Naive B cell (primary cell): ENCODE data around the gene TLE6. TPM values are rescaled to one million over a fixed set of nuclear protein-coding genes. Genes with fewer than 3 reads are reported as not detected.
"Not testable (repeated sequence)": the region's sequence is repeated elsewhere in the genome, so short reads cannot be mapped to it uniquely, and the experiment has no call there.

Source experiments
- ATAC-seq, 2 donors: fragments of 150-1000 bp; cut with Tn5 transposase; 2 replicates each; pipeline ENCODE4 v1.10.0; 2021; ENCODE audit warnings: low read depth in 2 of 2, mild to moderate bottlenecking in 2 of 2, moderate library complexity in 2 of 2
- DNase-seq: peaks from one replicate; pipeline ENCODE4 v3.0.0; 2022
- H3K27ac Mint-ChIP-seq, 6 donors: one replicate each; pipeline ENCODE4 v1.8.0; 2020 to 2022; ENCODE audit warnings: mild to moderate bottlenecking in 6 of 6, mixed read lengths in 6 of 6, moderate library complexity in 5 of 6, inconsistent platforms in 2 of 6
- H3K27me3 Mint-ChIP-seq, 3 donors: one replicate each; pipeline ENCODE4 v1.8.0; 2021 to 2022; ENCODE audit warnings: mixed read lengths in 3 of 3, mild to moderate bottlenecking in 1 of 3
- H3K36me3 Mint-ChIP-seq, 2 donors: one replicate each; pipeline ENCODE4 v1.8.0; 2020 to 2022; ENCODE audit warnings: mixed read lengths in 2 of 2, inconsistent platforms in 1 of 2, mild to moderate bottlenecking in 1 of 2
- H3K4me1 Mint-ChIP-seq, 3 donors: one replicate each; pipeline ENCODE4 v1.8.0; 2020 to 2022; ENCODE audit warnings: mixed read lengths in 3 of 3, inconsistent platforms in 1 of 3, mild to moderate bottlenecking in 1 of 3, moderate library complexity in 1 of 3
- H3K4me3 Mint-ChIP-seq, 8 donors: one replicate each; pipeline ENCODE4 v1.8.0; 2020 to 2022; ENCODE audit warnings: mild to moderate bottlenecking in 8 of 8, mixed read lengths in 8 of 8, moderate library complexity in 8 of 8, inconsistent platforms in 2 of 8
- H3K9me3 Mint-ChIP-seq, 7 donors: one replicate each; pipeline ENCODE4 v1.8.0; 2020 to 2022; ENCODE audit warnings: mixed read lengths in 7 of 7, mild to moderate bottlenecking in 5 of 7, inconsistent platforms in 2 of 7, moderate library complexity in 1 of 7
- polyA plus RNA-seq, 6 donors: library from polyadenylated mRNA; unstranded; fragments of 300-500 nt; fragmentation: Illumina TruSeq; gene quantifications; one replicate each; pipeline ENCODE4 v1.2.3, GENCODE V29; 2021; ENCODE audit warnings: low read depth in 6 of 6

TLE6 gene
- polyA plus RNA-seq, 6 donors from 2014 or later, result 0.43 to 10.7 (median 1.8) TPM

DNA sequence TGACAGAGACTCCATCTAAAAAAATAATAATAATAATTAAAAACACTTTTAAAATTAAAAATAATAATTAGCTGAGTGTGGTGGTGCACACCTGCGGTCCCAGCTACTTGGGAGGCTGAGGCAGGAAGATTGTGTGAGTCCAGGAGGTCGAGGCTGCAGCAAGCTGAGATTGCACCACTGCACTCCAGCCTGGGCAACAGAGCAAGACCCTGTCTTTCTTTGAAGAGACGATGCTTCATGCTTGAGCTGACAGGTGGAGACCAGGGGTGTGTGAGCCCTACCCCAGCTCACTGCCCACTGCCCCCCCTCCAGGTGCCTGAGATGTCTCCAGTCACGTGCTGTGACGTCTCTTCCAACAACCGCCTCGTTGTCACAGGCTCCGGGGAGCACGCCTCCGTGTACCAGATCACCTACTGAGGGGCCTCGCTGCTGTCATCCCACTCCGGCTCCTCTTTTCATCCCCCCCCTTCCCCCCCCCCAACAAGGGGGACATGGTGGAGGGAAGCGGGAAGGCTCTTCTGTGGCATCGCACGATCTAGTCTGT is 17.3 kb downstream of the TLE6 start:
- ATAC-seq (no peak), DNase-seq (no peak)
- Mint-ChIP-seq H3K4me1 (no peaks in the 10 kb centered on the region), H3K4me3 (no peak overlapping the region), H3K36me3 (no peaks in the 10 kb centered on the region), H3K27me3 (no peaks in the 10 kb centered on the region), H3K9me3 (peaks cover 0 to 9% (median 0%) of the 10 kb centered on the region in 7 donors), H3K27ac (no peak overlapping the region)

DNA sequence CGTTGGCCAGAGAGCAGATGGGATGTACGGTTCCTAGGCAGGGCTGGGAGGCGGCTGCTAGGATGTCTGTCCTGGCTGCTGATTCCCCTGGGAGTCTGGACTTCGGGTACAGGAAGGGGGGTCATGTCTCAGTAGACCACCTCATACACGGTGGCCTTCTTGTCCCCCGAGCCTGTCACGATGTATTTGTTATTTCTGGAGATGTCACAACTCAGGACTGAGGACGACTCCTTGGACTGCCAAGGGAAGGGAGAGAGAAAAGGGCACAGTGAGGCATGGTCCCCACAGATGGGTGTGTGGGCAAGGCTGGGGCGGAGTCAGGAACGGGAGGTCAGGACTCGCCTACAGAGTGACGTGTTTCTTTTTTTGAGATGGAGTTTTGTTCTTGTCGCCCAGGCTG is 20.4 kb downstream of the TLE6 start:
- H3K9me3 Mint-ChIP-seq, result peaks cover 0 to 9% (median 0%) of the 10 kb centered on the region in 7 donors
- no peaks in the 10 kb centered on the region for H3K27me3 Mint-ChIP-seq

DNA sequence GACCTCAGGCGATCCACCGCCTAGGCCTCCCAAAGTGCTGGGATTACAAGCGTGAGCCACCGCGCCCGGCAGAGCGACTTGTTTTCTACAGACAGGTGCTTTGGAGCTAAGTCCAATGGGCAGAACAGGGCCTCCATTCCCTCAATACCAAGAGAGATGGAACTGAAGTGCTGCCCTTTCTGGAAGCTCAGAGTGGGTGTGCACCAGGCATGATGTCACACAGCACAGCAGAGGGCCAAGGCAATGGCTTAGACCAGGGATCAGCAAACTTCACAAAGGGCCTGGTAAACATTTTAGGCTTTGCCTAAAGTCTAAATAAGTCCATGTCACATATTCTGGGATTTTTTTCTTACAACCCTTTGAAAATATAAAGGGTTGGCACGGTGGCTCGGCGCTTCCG is 21.3 kb downstream of the TLE6 start:
- Mint-ChIP-seq H3K27ac (no peak overlapping the region), H3K27me3 (no peaks in the 10 kb centered on the region), H3K4me1 (no peaks in the 10 kb centered on the region), H3K36me3 (no peaks in the 10 kb centered on the region), H3K4me3 (no peak overlapping the region), H3K9me3 (peaks cover 0 to 9% (median 0%) of the 10 kb centered on the region in 7 donors)
- no peak for ATAC-seq
- DNase-seq, result no peak

More for the DNA sequence above, 20.4 kb downstream of the TLE6 start:
- peak overlapping the region in 2 of 8 donors; percentile 12 to 18 for H3K4me3 Mint-ChIP-seq
- no peaks in the 10 kb centered on the region for H3K36me3 Mint-ChIP-seq
- no peak for DNase-seq
- no peak overlapping the region for H3K27ac Mint-ChIP-seq
- no peak for ATAC-seq
- H3K4me1 Mint-ChIP-seq, result no peaks in the 10 kb centered on the region

DNA sequence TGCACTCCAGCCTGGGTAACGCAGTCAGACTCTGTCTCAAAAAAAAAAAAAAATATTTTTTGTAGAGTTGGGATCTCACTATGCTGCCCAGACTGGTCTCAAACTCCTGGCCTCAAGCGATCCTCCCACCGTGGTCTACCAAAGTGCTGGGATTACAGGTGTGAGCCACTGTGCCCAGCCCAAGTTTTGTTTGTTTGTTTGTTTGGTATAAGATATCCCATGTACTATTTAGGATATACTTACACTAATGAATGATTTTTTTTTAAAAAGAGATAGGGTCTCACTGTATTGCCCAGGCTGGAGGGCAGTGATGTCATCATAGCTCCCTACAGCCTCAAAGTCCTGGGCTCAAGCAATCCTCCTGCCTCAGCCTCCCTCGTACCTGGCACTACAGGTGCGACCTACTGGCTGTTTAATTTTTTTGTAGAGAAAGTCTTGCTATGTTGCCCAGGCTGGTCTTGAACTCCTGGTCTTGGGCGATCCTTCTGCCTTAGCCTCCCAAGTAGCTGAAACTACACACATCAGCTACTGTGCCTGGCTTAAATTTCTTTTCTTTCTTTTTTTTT is 24.0 kb downstream of the TLE6 start:
- H3K4me1 Mint-ChIP-seq, result no peaks in the 10 kb centered on the region
- DNase-seq, result no peak
- no peak for ATAC-seq
- no peak overlapping the region for H3K27ac Mint-ChIP-seq
- peaks cover 0 to 10% (median 0%) of the 10 kb centered on the region in 7 donors for H3K9me3 Mint-ChIP-seq
- H3K4me3 Mint-ChIP-seq, result no peak overlapping the region
- no peaks in the 10 kb centered on the region for H3K36me3 Mint-ChIP-seq
- H3K27me3 Mint-ChIP-seq, result no peaks in the 10 kb centered on the region

DNA sequence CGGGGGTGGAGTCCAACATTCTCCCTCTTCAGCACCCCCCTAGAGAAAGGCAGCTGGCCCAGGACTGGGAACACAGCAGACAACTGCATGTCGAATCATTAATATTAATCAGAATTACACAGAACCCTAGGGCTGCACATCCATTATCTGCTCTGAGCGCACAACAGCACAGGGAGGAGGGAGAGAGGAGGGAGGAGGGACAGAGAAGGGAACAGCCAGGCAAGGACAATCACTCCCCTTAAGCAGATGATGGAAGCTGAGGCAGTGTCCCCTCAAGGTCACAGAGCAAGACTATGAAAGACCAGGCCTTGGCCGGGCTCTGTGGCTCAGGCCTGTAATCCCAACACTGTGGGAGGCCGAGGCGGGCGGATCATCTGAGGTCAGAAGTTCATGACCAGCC is 25.7 kb downstream of the TLE6 start:
- H3K27me3 Mint-ChIP-seq, result no peaks in the 10 kb centered on the region
- ATAC-seq, result no peak
- H3K27ac Mint-ChIP-seq, result peak overlapping the region in 1 of 6 donors; percentile 67
- H3K9me3 Mint-ChIP-seq, result peaks cover 0 to 10% (median 0%) of the 10 kb centered on the region in 7 donors
- H3K4me3 Mint-ChIP-seq, result no peak overlapping the region
- H3K36me3 Mint-ChIP-seq, result no peaks in the 10 kb centered on the region
- DNase-seq, result no peak
- H3K4me1 Mint-ChIP-seq, result no peaks in the 10 kb centered on the region

DNA sequence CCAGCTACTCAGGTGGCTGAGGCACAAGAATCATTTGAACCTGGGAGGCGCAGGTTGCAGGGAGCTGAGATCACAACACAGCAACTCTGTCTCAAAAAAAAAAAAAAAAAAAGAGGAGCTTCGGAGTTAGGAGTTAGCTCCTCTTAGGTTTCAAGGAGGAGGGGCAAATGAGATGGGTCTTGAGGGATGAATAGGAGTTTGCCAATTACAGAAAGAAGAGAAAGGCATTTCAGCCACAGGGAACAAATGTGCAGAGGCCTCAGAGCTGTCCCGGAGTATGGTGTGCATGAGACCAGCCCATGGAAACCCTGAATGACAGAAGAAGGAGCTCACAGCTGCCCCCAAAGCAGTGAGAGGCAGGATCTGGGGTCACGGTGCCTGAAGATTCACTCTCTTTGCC is 27.2 kb downstream of the TLE6 start:
- Mint-ChIP-seq H3K4me3 (no peak overlapping the region), H3K9me3 (peaks cover 0 to 3% (median 0%) of the 10 kb centered on the region in 7 donors), H3K36me3 (no peaks in the 10 kb centered on the region), H3K27ac (peak overlapping the region in 1 of 6 donors; percentile 59), H3K27me3 (no peaks in the 10 kb centered on the region), H3K4me1 (no peaks in the 10 kb centered on the region)
- no peak for DNase-seq
- no peak for ATAC-seq

DNA sequence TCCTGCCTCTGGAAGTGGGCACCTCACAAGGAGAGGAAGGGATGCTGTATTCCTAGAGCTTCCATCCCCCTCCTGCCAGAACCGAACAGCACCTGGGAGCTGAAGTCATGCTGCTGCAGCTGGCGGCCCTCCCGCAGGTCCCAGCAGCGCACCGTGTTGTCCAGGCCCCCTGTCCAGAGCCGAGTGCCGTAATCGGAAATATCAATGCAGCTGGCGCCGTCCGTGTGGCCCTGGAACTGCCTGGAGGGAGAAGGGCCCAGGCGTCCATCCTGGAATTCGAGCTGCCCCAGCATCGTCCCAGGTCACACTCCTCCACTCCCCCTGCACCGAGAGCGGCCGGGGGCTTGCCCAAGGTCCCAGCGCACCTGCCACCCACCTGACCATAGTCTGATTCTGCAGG is 28.0 kb downstream of the TLE6 start:
- H3K27me3 Mint-ChIP-seq, result no peaks in the 10 kb centered on the region
- no peaks in the 10 kb centered on the region for H3K4me1 Mint-ChIP-seq
- no peak overlapping the region for H3K27ac Mint-ChIP-seq
- no peak for ATAC-seq
- H3K36me3 Mint-ChIP-seq, result no peaks in the 10 kb centered on the region
- no peak for DNase-seq
- no peak overlapping the region for H3K4me3 Mint-ChIP-seq
- peaks cover 0 to 3% (median 0%) of the 10 kb centered on the region in 7 donors for H3K9me3 Mint-ChIP-seq

DNA sequence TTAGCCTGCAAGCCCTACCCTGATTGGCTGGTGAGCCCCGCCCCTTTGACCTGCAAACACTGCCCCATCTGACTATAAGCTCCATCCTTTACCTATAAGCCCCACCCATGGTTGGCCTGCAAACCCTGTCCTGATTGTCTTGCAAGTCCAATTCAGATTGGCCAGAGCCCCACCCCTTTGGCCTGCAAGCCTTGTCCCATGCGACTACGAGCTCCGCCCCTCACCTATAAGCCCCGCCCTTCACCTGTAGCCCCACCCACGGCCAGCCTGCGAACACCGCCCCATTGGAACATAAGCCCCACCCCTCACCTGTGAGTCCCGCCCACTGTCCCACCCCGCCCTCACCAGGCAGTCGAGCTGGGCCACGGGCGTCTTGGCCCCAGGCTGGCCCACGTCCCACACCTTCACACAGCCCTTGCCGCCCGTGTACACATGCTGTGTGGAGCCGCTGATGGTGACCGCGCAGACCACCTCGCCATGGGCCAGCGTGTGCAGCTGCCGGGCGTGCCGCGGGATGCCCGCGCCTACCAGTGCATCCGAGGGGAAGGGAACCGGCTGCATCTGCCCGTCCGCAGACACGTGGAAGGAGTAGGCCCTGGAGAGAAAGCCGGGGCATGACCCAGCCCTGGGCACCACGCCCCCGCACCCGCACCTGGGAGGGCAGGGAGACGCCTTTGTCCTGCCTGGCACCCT is 28.9 kb downstream of the TLE6 start:
- Mint-ChIP-seq H3K27ac (no peak overlapping the region), H3K36me3 (no peaks in the 10 kb centered on the region), H3K4me3 (peak overlapping the region in 1 of 8 donors; percentile 70), H3K27me3 (no peaks in the 10 kb centered on the region), H3K4me1 (no peaks in the 10 kb centered on the region), H3K9me3 (peaks cover 0 to 3% (median 0%) of the 10 kb centered on the region in 7 donors)
- DNase-seq (no peak), ATAC-seq (no peak)

DNA sequence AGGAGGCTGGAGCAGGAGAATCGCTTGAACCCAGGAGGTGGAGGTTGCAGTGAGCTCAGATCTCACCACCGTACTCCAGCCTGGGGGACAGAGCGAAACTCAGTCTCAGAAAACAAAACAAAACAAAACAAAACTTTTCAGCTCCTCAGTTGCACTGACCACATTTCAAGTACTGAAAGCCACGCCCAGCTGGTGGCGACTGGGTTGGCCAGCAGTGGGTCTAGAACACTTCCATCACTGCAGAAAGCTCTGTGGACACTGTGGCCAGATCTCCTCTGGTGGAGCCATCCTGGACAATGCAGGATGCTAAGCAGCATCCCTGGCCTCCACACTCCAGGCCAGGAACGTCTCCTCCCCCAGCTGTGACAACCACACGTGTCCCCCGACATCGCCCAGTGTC is 30.6 kb downstream of the TLE6 start:
- no peak for DNase-seq
- no peak overlapping the region for H3K27ac Mint-ChIP-seq

DNA sequence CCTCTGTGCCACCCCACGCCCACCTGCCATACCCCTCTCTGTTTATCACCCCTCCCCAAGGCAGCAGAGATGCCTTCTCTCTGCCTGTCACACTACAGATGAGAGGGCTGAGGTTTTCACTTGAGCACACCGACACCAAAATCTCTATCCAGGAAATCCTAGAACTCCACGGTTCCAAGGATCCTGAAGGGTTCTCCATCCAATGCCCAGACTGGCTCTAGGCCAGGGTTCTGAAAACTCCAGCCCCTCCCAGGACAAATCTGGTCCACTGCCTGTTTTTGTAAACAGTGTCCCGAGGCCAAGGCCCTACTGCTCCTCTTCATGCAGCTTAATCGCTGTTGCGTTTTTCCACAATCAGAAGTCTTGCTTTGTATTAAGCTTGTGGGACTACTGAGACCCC is 31.6 kb downstream of the TLE6 start:
- H3K27me3 Mint-ChIP-seq, result no peaks in the 10 kb centered on the region
- H3K27ac Mint-ChIP-seq, result peak overlapping the region in 1 of 6 donors; percentile 67
- H3K9me3 Mint-ChIP-seq, result peaks cover 0 to 2% (median 0%) of the 10 kb centered on the region in 7 donors
- H3K4me3 Mint-ChIP-seq, result peak overlapping the region in 1 of 8 donors; percentile 12
- no peak for DNase-seq
- H3K4me1 Mint-ChIP-seq, result no peaks in the 10 kb centered on the region
- ATAC-seq, result no peak
- no peaks in the 10 kb centered on the region for H3K36me3 Mint-ChIP-seq

More for the DNA sequence above, 30.6 kb downstream of the TLE6 start:
- Mint-ChIP-seq H3K4me3 (no peak overlapping the region), H3K9me3 (peaks cover 0 to 2% (median 0%) of the 10 kb centered on the region in 7 donors), H3K27me3 (no peaks in the 10 kb centered on the region), H3K4me1 (no peaks in the 10 kb centered on the region), H3K36me3 (no peaks in the 10 kb centered on the region)
- no peak for ATAC-seq

DNA sequence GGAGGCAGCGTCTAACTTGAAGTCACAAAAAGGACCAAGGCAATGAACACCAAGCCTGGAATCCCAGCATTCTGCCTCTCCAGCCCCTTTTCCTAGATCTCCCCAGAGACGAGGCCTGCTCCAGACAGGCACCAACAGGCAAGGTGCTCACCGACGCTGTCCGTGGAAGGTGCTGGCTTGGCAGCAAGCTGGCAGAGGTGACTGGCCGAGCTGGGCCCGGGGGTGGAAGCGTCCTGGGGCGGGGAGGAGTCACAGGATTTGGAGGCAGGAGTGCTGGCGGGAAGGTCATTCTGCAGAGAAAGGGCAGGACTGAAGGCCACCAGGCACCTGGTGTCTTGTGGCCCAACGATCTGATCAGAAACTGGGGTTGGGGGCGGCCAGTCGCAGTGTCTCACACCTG is 33.5 kb downstream of the TLE6 start:
- no peak for ATAC-seq
- Mint-ChIP-seq H3K27me3 (peaks cover 0 to 5% (median 0%) of the 10 kb centered on the region in 3 donors), H3K9me3 (no peaks in the 10 kb centered on the region), H3K36me3 (no peaks in the 10 kb centered on the region), H3K27ac (no peak overlapping the region), H3K4me1 (no peaks in the 10 kb centered on the region), H3K4me3 (no peak overlapping the region)
- no peak for DNase-seq

DNA sequence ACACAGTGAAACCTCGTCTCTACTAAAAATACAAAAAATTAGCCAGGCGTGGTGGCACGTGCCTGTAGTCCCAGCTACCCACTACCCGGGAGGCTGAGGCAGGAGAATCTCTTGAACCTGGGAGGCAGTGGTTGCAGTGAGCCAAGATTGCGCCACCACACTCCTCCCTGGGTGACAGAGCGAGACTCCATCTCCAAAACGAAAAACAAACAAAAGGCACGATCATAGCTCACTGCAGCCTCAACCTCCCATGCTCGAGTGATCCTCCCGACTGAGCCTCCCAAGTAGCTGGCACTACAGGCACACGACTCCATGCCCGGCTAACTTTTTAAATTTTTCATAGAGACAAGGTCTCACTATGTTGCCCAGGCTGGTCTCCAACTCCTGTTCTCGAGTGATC is 34.7 kb downstream of the TLE6 start:
- H3K27me3 Mint-ChIP-seq, H3K4me1 Mint-ChIP-seq, H3K36me3 Mint-ChIP-seq, H3K27ac Mint-ChIP-seq, DNase-seq, H3K9me3 Mint-ChIP-seq, ATAC-seq: not testable (repeated sequence)
- peak overlapping the region in 1 of 8 donors; percentile 69 for H3K4me3 Mint-ChIP-seq

DNA sequence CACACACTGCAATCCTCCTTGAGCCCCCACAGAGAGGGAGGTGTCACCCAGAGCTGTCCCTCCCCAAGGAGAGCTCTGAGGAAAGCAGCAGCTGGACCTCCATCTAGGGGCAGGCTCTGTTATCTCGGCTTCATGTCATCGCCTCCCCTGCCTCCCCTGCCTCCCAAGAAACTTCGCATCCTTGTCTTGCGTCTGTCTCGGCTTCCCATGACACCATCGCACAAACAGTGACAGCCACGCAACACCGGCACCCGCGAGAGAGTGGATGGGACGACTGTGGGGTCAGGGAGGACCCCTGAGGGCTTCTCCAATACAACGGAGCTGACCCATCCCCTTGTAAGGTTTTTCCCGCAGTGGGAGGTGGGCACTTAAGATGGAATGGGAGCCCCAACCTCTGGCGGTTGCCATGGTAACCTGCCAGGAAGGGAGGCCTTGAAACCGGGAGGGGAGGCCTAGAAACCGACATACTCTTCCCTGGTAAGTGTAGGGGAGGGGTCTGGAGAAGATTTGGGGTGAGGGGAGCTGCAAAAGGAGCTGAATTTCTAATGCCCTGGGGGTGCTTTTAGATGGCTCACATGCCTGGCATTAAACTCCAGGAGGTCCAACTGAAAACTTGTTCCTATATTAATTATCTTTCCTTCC is 35.4 kb downstream of the TLE6 start:
- H3K27ac Mint-ChIP-seq, result no peak overlapping the region
- H3K4me3 Mint-ChIP-seq, result no peak overlapping the region
- no peaks in the 10 kb centered on the region for H3K9me3 Mint-ChIP-seq
- H3K4me1 Mint-ChIP-seq, result no peaks in the 10 kb centered on the region
- ATAC-seq, result no peak
- H3K27me3 Mint-ChIP-seq, result peaks cover 0 to 5% (median 0%) of the 10 kb centered on the region in 3 donors
- no peaks in the 10 kb centered on the region for H3K36me3 Mint-ChIP-seq
- DNase-seq, result no peak

DNA sequence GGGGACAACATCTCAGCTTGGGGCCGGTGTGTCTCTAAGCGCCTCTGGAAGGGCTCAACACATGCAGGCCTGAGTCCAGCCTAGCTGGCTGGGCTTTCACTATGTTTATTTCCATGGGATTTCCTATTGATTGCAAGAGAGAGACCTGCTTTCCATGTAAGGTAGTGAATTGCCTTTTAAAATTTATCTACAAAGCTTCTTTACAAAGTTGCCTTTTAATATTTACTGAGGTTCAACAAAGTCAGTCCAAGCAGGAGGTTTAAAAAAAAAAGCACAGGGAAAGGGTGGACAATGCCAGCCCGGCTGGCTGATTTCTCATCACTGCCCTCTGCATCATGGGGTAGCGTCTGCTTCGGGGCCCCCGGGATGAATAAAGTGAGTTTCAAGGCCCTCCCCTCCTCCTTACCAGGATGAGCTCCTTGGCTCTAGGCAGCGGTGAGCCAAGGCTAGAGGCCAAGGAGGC is 35.9 kb downstream of the TLE6 start:
- Mint-ChIP-seq H3K4me3 (no peak overlapping the region), H3K27me3 (peaks cover 0 to 5% (median 0%) of the 10 kb centered on the region in 3 donors), H3K36me3 (no peaks in the 10 kb centered on the region), H3K27ac (peak overlapping the region in 1 of 6 donors; percentile 61), H3K9me3 (no peaks in the 10 kb centered on the region), H3K4me1 (no peaks in the 10 kb centered on the region)
- DNase-seq, result no peak
- no peak for ATAC-seq
